LNCaP clone FGC (cell line): Measurements from ENCODE around the gene FBXO48.
"Not testable (repeated sequence)": the region's sequence is repeated elsewhere in the genome, so short reads cannot be mapped to it uniquely, and the experiment has no call there.

Experiments
- DNase-seq: peaks from one replicate; pipeline ENCODE4 v3.0.0-alpha.2; 2011; ENCODE audit warnings: low read depth
- H3K4me3 ChIP-seq: 2 replicates; pipeline ENCODE4 v1.5.1; 2011; ENCODE audit warnings: mild to moderate bottlenecking, low read depth, low read length, control low read depth
- CTCF ChIP-seq: IDR thresholded peaks from 2 replicates; pipeline ENCODE4 v1.5.1; 2012; ENCODE audit warnings: mild to moderate bottlenecking; ENCODE audit not compliant: control insufficient read depth, insufficient read depth; ENCODE audit errors: extremely low read depth

FBXO48 gene

GRCh38 chr2:68505603-68506159 lies 38.6 kb upstream of the FBXO48 start:
- no peak for TF ChIP-seq CTCF
- H3K4me3 ChIP-seq, result no peak overlapping the region
- DNase-seq, result no peak

DNA sequence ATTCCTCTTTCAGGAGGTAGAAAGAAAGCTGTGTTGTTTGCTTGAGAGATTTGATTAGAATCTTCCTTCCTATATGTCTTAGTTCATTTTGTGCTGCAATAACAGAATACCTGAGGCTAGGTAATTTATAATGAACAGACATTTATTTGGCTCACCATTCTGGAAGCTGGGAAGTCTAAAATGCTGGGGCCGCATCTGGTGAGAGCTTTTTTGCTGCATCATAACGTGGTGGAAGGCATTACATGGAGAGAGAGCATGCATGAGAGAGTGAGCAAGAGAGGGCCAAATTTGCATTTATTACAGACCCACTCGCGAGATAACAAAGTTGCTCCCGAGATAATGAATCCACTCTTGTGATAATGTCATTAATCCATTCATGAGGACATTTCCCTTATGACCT lies 34.7 kb upstream of the FBXO48 start:
- no peak overlapping the region for H3K4me3 ChIP-seq
- DNase-seq, result no peak
- no peak for TF ChIP-seq CTCF

GRCh38 chr2:68500649-68501048 lies 33.6 kb upstream of the FBXO48 start:
- H3K4me3 ChIP-seq, result no peak overlapping the region
- no peak for TF ChIP-seq CTCF
- no peak for DNase-seq

- DNase-seq, result no peak
- TF ChIP-seq CTCF, result no peak
- H3K4me3 ChIP-seq, result no peak overlapping the region
Measured at GRCh38 chr2:68499133-68499532, 32.0 kb upstream of the FBXO48 start.

GRCh38 chr2:68491582-68491981 lies 24.5 kb upstream of the FBXO48 start:
- no peak for DNase-seq
- H3K4me3 ChIP-seq, result no peak overlapping the region
- TF ChIP-seq CTCF, result no peak

DNA sequence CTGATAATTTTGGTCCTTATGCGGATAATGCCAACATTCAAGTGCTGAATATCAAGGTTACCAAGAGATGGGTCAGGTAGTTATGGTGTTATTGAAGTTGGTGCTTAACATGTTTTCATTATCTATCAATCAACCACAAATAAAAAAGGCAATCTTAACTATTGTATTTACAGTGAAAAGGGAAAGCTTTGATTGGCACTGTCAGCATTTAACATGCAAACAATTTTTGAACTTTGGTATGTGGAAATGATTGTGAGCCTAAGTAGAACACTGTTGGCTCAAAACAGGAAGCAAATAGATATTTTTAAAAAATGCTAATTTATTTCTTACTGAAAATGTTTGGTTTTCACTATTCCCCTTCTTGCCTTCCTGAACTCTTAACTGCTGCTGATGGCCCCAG lies 22.2 kb upstream of the FBXO48 start:
- no peak overlapping the region for H3K4me3 ChIP-seq
- no peak for TF ChIP-seq CTCF
- no peak for DNase-seq

DNA sequence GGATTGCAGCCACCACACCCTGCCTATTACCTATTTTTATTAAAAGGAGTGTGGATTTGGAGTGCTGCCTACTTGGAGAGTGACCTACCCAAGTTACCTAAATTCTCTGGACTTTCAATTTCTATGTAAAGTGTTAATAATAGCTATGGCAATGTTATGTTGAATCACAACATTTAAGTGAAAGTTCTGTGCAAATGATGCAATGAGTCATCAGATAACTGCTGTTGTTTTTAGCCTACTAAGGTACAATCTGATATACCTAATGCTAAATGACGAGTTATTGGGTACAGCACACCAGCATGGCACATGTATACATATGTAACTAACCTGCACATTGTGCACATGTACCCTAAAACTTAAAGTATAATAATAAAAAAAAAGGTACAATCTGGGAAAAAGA lies 21.5 kb upstream of the FBXO48 start:
- H3K4me3 ChIP-seq, DNase-seq: not testable (repeated sequence)

- no peak for DNase-seq
- TF ChIP-seq CTCF, result peak; percentile 25; the same call in 1 of the 2 replicates
- no peak overlapping the region for H3K4me3 ChIP-seq
Measured at GRCh38 chr2:68487773-68488355, 20.8 kb upstream of the FBXO48 start.
